Parathyroid adenoma (tissue), 2 donors: ENCODE measurements around the gene DNAJC13.

Experiments used
- H2AFZ ChIP-seq: fragments of 300-600 bp; sonication (generic); one replicate; pipeline ENCODE4 v1.7.0; 2017; ENCODE audit warnings: antibody characterized with exemption, mild to moderate bottlenecking
- H3K27ac ChIP-seq: fragments of 300-600 bp; sonication (generic); one replicate; pipeline ENCODE4 v1.7.0; 2017
- H3K27me3 ChIP-seq: fragments of 300-600 bp; sonication (generic); one replicate; pipeline ENCODE4 v1.7.0; 2017; ENCODE audit warnings: low read length; ENCODE audit not compliant: control insufficient read depth, insufficient read depth
- H3K36me3 ChIP-seq: fragments of 300-600 bp; sonication (generic); one replicate; pipeline ENCODE4 v1.7.0; 2017; ENCODE audit warnings: low read length; ENCODE audit not compliant: control insufficient read depth, insufficient read depth
- H3K4me1 ChIP-seq: fragments of 300-600 bp; sonication (generic); one replicate; pipeline ENCODE4 v1.7.0; 2017; ENCODE audit warnings: control low read depth
- H3K4me2 ChIP-seq: fragments of 300-600 bp; sonication (generic); one replicate; pipeline ENCODE4 v1.7.0; 2017; ENCODE audit warnings: low read length
- H3K4me3 ChIP-seq: fragments of 300-600 bp; sonication (generic); one replicate; pipeline ENCODE4 v1.7.0; 2017; ENCODE audit warnings: low read depth, low read length
- H3K79me2 ChIP-seq: fragments of 300-600 bp; sonication (generic); one replicate; pipeline ENCODE4 v1.7.0; 2017; ENCODE audit warnings: control low read depth
- H3K9ac ChIP-seq: fragments of 300-600 bp; sonication (generic); one replicate; pipeline ENCODE4 v1.7.0; 2017; ENCODE audit warnings: mild to moderate bottlenecking
- H3K9me3 ChIP-seq: fragments of 300-600 bp; sonication (generic); one replicate; pipeline ENCODE4 v1.7.0; 2017; ENCODE audit warnings: low read length; ENCODE audit not compliant: control insufficient read depth
- CTCF ChIP-seq: fragments of 300-600 bp; sonication (generic); IDR thresholded peaks from one replicate; pipeline ENCODE4 v1.7.0; 2017; ENCODE audit warnings: antibody characterized with exemption, mild to moderate bottlenecking
- donor health status: primary hyperparathyroidism.

The DNAJC13 gene

GRCh38 chr3:132573797-132574211 is 156.5 kb downstream of the DNAJC13 start:
- H3K36me3 ChIP-seq, result no peaks in the 10 kb centered on the region
- H3K27me3 ChIP-seq, result no peaks in the 10 kb centered on the region
- H2AFZ ChIP-seq, result no peak overlapping the region
- no peak overlapping the region for H3K4me2 ChIP-seq
- no peak overlapping the region for H3K4me3 ChIP-seq
- H3K9ac ChIP-seq, result no peak overlapping the region
- no peak for TF ChIP-seq CTCF
- no peaks in the 10 kb centered on the region for H3K4me1 ChIP-seq
- H3K79me2 ChIP-seq, result no peaks in the 10 kb centered on the region
- no peak overlapping the region for H3K27ac ChIP-seq
- no peaks in the 10 kb centered on the region for H3K9me3 ChIP-seq

GRCh38 chr3:132587401-132587800 is 170.1 kb downstream of the DNAJC13 start:
- Histone ChIP-seq H3K79me2 (no peaks in the 10 kb centered on the region), H3K4me3 (no peak overlapping the region), H2AFZ (no peak overlapping the region), H3K27me3 (no peaks in the 10 kb centered on the region), H3K9ac (no peak overlapping the region), H3K9me3 (no peaks in the 10 kb centered on the region), H3K27ac (no peak overlapping the region), H3K36me3 (no peaks in the 10 kb centered on the region), H3K4me1 (no peaks in the 10 kb centered on the region), H3K4me2 (no peak overlapping the region)
- no peak for TF ChIP-seq CTCF
